HG03060 (cell line): ENCODE results near the gene DNAAF3.
"Not testable (repeated sequence)": the region's sequence is repeated elsewhere in the genome, so short reads cannot be mapped to it uniquely, and the experiment has no call there.

Source experiments
- ATAC-seq: cut with Tn5 transposase; IDR thresholded peaks from one replicate; pipeline ENCODE4 v1.9.1; 2021; ENCODE audit warnings: low read depth, moderate number of reproducible peaks; ENCODE audit not compliant: unreplicated experiment

DNAAF3 gene

GRCh38 chr19:55166530-55167268 is at the start of gene DNAAF3:
DNAAF3 (minus strand) TSS chr19:55166613; CDS start chr19:55166413, 200 bp downstream.
- no peak for ATAC-seq

- no peak for ATAC-seq
Measured at GRCh38 chr19:55213547-55213946, 47.1 kb upstream of the DNAAF3 start.

GRCh38 chr19:55212447-55212846 is 46.0 kb upstream of the DNAAF3 start:
- no peak for ATAC-seq

- ATAC-seq, result no peak
Measured at GRCh38 chr19:55209693-55210472, 43.5 kb upstream of the DNAAF3 start.

GRCh38 chr19:55208880-55209692 is 42.7 kb upstream of the DNAAF3 start, which contains the start of gene PTPRH:
PTPRH (minus strand) TSS chr19:55209501; CDS start chr19:55209433, 68 bp downstream.
- ATAC-seq, result no peak

- ATAC-seq, result no peak
Measured at GRCh38 chr19:55206664-55207500, 40.5 kb upstream of the DNAAF3 start.

GRCh38 chr19:55202199-55202598 is 35.8 kb upstream of the DNAAF3 start:
- not testable (repeated sequence) for ATAC-seq

- ATAC-seq, result no peak
Measured at GRCh38 chr19:55199620-55200204, 33.3 kb upstream of the DNAAF3 start.

- no peak for ATAC-seq
Measured at GRCh38 chr19:55198651-55199050, 32.2 kb upstream of the DNAAF3 start.

- no peak for ATAC-seq
Measured at GRCh38 chr19:55197528-55197927, 31.1 kb upstream of the DNAAF3 start.

- ATAC-seq, result no peak
Measured at GRCh38 chr19:55196803-55197202, 30.4 kb upstream of the DNAAF3 start.

- ATAC-seq, result no peak
Measured at GRCh38 chr19:55193481-55193880, 27.1 kb upstream of the DNAAF3 start.

- ATAC-seq, result no peak
Measured at GRCh38 chr19:55189403-55189835, 23.0 kb upstream of the DNAAF3 start.

- ATAC-seq, result no peak
Measured at GRCh38 chr19:55188625-55189024, 22.2 kb upstream of the DNAAF3 start.

- no peak for ATAC-seq
Measured at GRCh38 chr19:55186080-55186479, 19.7 kb upstream of the DNAAF3 start.

- ATAC-seq, result no peak
Measured at GRCh38 chr19:55181740-55182139, 15.3 kb upstream of the DNAAF3 start.

GRCh38 chr19:55179606-55180484 is 13.4 kb upstream of the DNAAF3 start, which contains the start of gene SYT5:
SYT5 (minus strand) TSS chr19:55180289; CDS start chr19:55179041, 1,248 bp downstream.
- ATAC-seq, result no peak

GRCh38 chr19:55178781-55179599 is 12.6 kb upstream of the DNAAF3 start:
- ATAC-seq, result peak; percentile 51
